Ureter (tissue), 1 donor: ENCODE data around the gene ALDH9A1. TPM values are rescaled to one million over a fixed set of nuclear protein-coding genes. Genes with fewer than 3 reads are reported as not detected.
"Not testable (repeated sequence)": the region's sequence is repeated elsewhere in the genome, so short reads cannot be mapped to it uniquely, and the experiment has no call there.

Experiments used
- DNase-seq: peaks from one replicate; pipeline ENCODE4 v3.0.0-alpha.2; 2020; ENCODE audit warnings: low spot score
- total RNA-seq: library from RNA; stranded (reverse); gene quantifications from one replicate; pipeline ENCODE4 v1.2.4, GENCODE V29; 2023
- donor health status: DM: yes; HTN: yes; CAD: no.

The ALDH9A1 gene
- total RNA-seq, 1 donor from 2014 or later = 60.5 TPM

GRCh38 chr1:165686971-165687433, 11.4 kb downstream of the ALDH9A1 start:
- no peak for DNase-seq

- no peak for DNase-seq
Observed at GRCh38 chr1:165686121-165686970, 12.0 kb downstream of the ALDH9A1 start.

GRCh38 chr1:165683848-165684485, 14.4 kb downstream of the ALDH9A1 start:
- DNase-seq = no peak

- DNase-seq = not testable (repeated sequence)
Observed at GRCh38 chr1:165680773-165681172, 17.6 kb downstream of the ALDH9A1 start.

GRCh38 chr1:165680303-165680702, 18.1 kb downstream of the ALDH9A1 start:
- no peak for DNase-seq

- no peak for DNase-seq
Observed at GRCh38 chr1:165679282-165680036, 18.9 kb downstream of the ALDH9A1 start.

- no peak for DNase-seq
Observed at GRCh38 chr1:165678509-165678908, 19.9 kb downstream of the ALDH9A1 start.

- no peak for DNase-seq
Observed at GRCh38 chr1:165675794-165676193, 22.6 kb downstream of the ALDH9A1 start.

GRCh38 chr1:165674599-165674998, 23.8 kb downstream of the ALDH9A1 start:
- DNase-seq = no peak

GRCh38 chr1:165671526-165671925, 26.8 kb downstream of the ALDH9A1 start:
- DNase-seq = no peak

GRCh38 chr1:165668184-165668583, 30.2 kb downstream of the ALDH9A1 start:
- no peak for DNase-seq

GRCh38 chr1:165666152-165666825, 32.1 kb downstream of the ALDH9A1 start:
- no peak for DNase-seq

GRCh38 chr1:165662186-165662585, 36.2 kb downstream of the ALDH9A1 start:
- no peak for DNase-seq

GRCh38 chr1:165661703-165662102, 36.7 kb downstream of the ALDH9A1 start:
- DNase-seq = no peak

- no peak for DNase-seq
Observed at GRCh38 chr1:165659581-165659895, 38.8 kb downstream of the ALDH9A1 start.

GRCh38 chr1:165658766-165659580, 39.4 kb downstream of the ALDH9A1 start:
- DNase-seq = not testable (repeated sequence)

GRCh38 chr1:165650981-165651625, 47.3 kb downstream of the ALDH9A1 start:
- DNase-seq = no peak

- DNase-seq = no peak
Observed at GRCh38 chr1:165648919-165649572, 49.3 kb downstream of the ALDH9A1 start.

GRCh38 chr1:165647970-165648369, 50.4 kb downstream of the ALDH9A1 start:
- no peak for DNase-seq

GRCh38 chr1:165647517-165647916, 50.8 kb downstream of the ALDH9A1 start:
- DNase-seq = no peak
